GM12801 (cell line): ENCODE results near the gene ZBTB16.

Experiments used
- CTCF ChIP-seq: IDR thresholded peaks from one replicate; pipeline ENCODE4 v1.5.1; 2011; ENCODE audit warnings: control low read depth; ENCODE audit not compliant: insufficient read length; ENCODE audit errors: extremely low read depth

ZBTB16 gene

GRCh38 chr11:114099392-114100178 is 40.1 kb downstream of the ZBTB16 start:
- no peak for TF ChIP-seq CTCF

GRCh38 chr11:114102993-114103896 is 43.7 kb downstream of the ZBTB16 start:
- no peak for TF ChIP-seq CTCF

- TF ChIP-seq CTCF: no peak
These were observed 46.1 kb downstream of the ZBTB16 start for GRCh38 chr11:114105611-114106010.

- no peak for TF ChIP-seq CTCF
These were observed 46.5 kb downstream of the ZBTB16 start for GRCh38 chr11:114106047-114106446.

- TF ChIP-seq CTCF: no peak
These were observed 47.5 kb downstream of the ZBTB16 start for GRCh38 chr11:114106986-114107385.

GRCh38 chr11:114108501-114109205 is 49.1 kb downstream of the ZBTB16 start:
- TF ChIP-seq CTCF: no peak
